ENCODE data around the gene ATL1.

Gene ATL1

GRCh38 chr14:50575769-50576168 lies 15.8 kb downstream of the ATL1 start:
- Histone ChIP-seq H3K9me3 (ENCODE audit: control insufficient read depth, insufficient read depth, low read length) (peaks cover 4% of the 10 kb centered on the region; the same call in 1 of the 2 replicates), H3K36me3 (ENCODE audit: control insufficient read depth, low read length) (no peaks in the 10 kb centered on the region), H3K9me2 (replicated peaks; ENCODE audit: control insufficient read depth, low read length) (no peaks in the 10 kb centered on the region), H3F3A (ENCODE audit: control insufficient read depth, insufficient read depth) (no peaks in the 10 kb centered on the region), H3K27me3 (ENCODE audit: control insufficient read depth, low read length) (peaks cover 11% of the 10 kb centered on the region), H3K4me3 (ENCODE audit: low read length) (no peak overlapping the region), H3K4me2 (ENCODE audit: low read length) (no peak overlapping the region), H3K27ac (ENCODE audit: low read depth, low read length) (no peak overlapping the region), H3K4me1 (ENCODE audit: control insufficient read depth, low read length) (no peaks in the 10 kb centered on the region), H3K79me2 (ENCODE audit: control insufficient read depth, low read length) (no peaks in the 10 kb centered on the region), H4K20me1 (ENCODE audit: control insufficient read depth, insufficient read depth, low read depth, low read length) (no peaks in the 10 kb centered on the region)
- TF ChIP-seq CTCF (IDR thresholded peaks at IDR 0.05; ENCODE audit: low read depth, low read length, poor library complexity, severe bottlenecking) (no peak), EZH2phosphoT487 (IDR thresholded peaks at IDR 0.05; ENCODE audit: borderline replicate concordance, low read length) (no peak)

DNA sequence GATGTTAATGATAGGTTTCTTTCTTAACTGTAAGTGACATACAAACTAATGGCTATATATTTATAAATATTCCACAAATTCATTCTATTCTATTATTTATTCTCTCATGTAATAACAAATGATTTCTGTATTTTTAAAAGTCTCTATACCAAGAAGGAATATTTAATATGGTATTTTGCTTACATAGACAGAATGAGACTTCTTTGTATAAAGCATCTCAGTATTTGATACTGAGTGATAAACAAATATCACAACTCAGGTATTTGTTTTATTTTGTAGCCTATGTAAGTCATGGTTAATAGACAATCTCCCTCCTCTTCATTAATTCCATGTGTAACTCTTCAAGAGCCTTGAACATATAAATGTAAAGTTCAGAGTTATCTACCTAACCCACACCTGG lies 18.0 kb downstream of the ATL1 start:
- Histone ChIP-seq H3K9me2 (replicated peaks; ENCODE audit: control insufficient read depth, low read length) (no peaks in the 10 kb centered on the region), H3K4me3 (ENCODE audit: low read length) (no peak overlapping the region), H3K27ac (ENCODE audit: low read depth, low read length) (no peak overlapping the region), H3K4me1 (ENCODE audit: control insufficient read depth, low read length) (no peaks in the 10 kb centered on the region), H4K20me1 (ENCODE audit: control insufficient read depth, insufficient read depth, low read depth, low read length) (no peaks in the 10 kb centered on the region), H3K4me2 (ENCODE audit: low read length) (no peak overlapping the region), H3K79me2 (ENCODE audit: control insufficient read depth, low read length) (no peaks in the 10 kb centered on the region), H3F3A (ENCODE audit: control insufficient read depth, insufficient read depth) (no peaks in the 10 kb centered on the region), H3K36me3 (ENCODE audit: control insufficient read depth, low read length) (no peaks in the 10 kb centered on the region), H3K27me3 (ENCODE audit: control insufficient read depth, low read length) (peaks cover 11% of the 10 kb centered on the region), H3K9me3 (ENCODE audit: control insufficient read depth, insufficient read depth, low read length) (no peaks in the 10 kb centered on the region)
- TF ChIP-seq EZH2phosphoT487 (IDR thresholded peaks at IDR 0.05; ENCODE audit: borderline replicate concordance, low read length) (no peak), CTCF (IDR thresholded peaks at IDR 0.05; ENCODE audit: low read depth, low read length, poor library complexity, severe bottlenecking) (no peak)

GRCh38 chr14:50578433-50578832 lies 18.5 kb downstream of the ATL1 start:
- H4K20me1 ChIP-seq (ENCODE audit: control insufficient read depth, insufficient read depth, low read depth, low read length) = no peaks in the 10 kb centered on the region
- no peaks in the 10 kb centered on the region for H3K9me3 ChIP-seq (ENCODE audit: control insufficient read depth, insufficient read depth, low read length)
- H3K27me3 ChIP-seq (ENCODE audit: control insufficient read depth, low read length) = peaks cover 11% of the 10 kb centered on the region
- H3K4me2 ChIP-seq (ENCODE audit: low read length) = no peak overlapping the region
- H3F3A ChIP-seq (ENCODE audit: control insufficient read depth, insufficient read depth) = no peaks in the 10 kb centered on the region
- H3K27ac ChIP-seq (ENCODE audit: low read depth, low read length) = no peak overlapping the region
- H3K4me1 ChIP-seq (ENCODE audit: control insufficient read depth, low read length) = no peaks in the 10 kb centered on the region
- H3K9me2 ChIP-seq (replicated peaks; ENCODE audit: control insufficient read depth, low read length) = no peaks in the 10 kb centered on the region
- H3K36me3 ChIP-seq (ENCODE audit: control insufficient read depth, low read length) = no peaks in the 10 kb centered on the region
- no peak overlapping the region for H3K4me3 ChIP-seq (ENCODE audit: low read length)
- no peaks in the 10 kb centered on the region for H3K79me2 ChIP-seq (ENCODE audit: control insufficient read depth, low read length)
- no peak for TF ChIP-seq EZH2phosphoT487 (IDR thresholded peaks at IDR 0.05; ENCODE audit: borderline replicate concordance, low read length)
- TF ChIP-seq CTCF (IDR thresholded peaks at IDR 0.05; ENCODE audit: low read depth, low read length, poor library complexity, severe bottlenecking) = no peak

DNA sequence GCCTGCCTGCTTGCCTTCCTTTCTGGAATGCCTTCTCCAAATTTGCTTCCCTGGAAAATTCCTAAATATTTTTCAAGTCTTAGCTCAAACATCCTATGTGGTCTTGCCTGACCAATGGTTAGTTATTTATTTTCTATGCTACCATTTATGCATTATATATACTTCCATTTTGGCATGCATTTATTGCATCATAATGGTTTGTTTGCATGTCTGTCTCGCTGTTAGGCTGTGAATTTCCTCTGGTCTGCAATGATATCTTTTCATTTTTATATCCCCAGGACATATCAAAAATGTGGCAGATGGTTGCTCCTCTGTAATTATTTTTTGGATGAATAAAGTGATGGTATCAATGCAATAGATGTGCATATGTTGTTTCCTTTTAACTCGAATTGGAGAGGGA lies 30.5 kb downstream of the ATL1 start:
- no peak for TF ChIP-seq CTCF (IDR thresholded peaks at IDR 0.05; ENCODE audit: low read depth, low read length, poor library complexity, severe bottlenecking)
- no peak for TF ChIP-seq EZH2phosphoT487 (IDR thresholded peaks at IDR 0.05; ENCODE audit: borderline replicate concordance, low read length)
- Histone ChIP-seq H4K20me1 (ENCODE audit: control insufficient read depth, insufficient read depth, low read depth, low read length) (no peaks in the 10 kb centered on the region), H3K27me3 (ENCODE audit: control insufficient read depth, low read length) (no peaks in the 10 kb centered on the region; the same call in 1 of the 2 replicates), H3K9me2 (replicated peaks; ENCODE audit: control insufficient read depth, low read length) (no peaks in the 10 kb centered on the region), H3K4me2 (ENCODE audit: low read length) (no peak overlapping the region), H3K4me3 (ENCODE audit: low read length) (no peak overlapping the region), H3K9me3 (ENCODE audit: control insufficient read depth, insufficient read depth, low read length) (no peaks in the 10 kb centered on the region), H3K27ac (ENCODE audit: low read depth, low read length) (no peak overlapping the region), H3K79me2 (ENCODE audit: control insufficient read depth, low read length) (no peaks in the 10 kb centered on the region), H3F3A (ENCODE audit: control insufficient read depth, insufficient read depth) (no peaks in the 10 kb centered on the region), H3K36me3 (ENCODE audit: control insufficient read depth, low read length) (no peaks in the 10 kb centered on the region), H3K4me1 (ENCODE audit: control insufficient read depth, low read length) (no peaks in the 10 kb centered on the region)
